ENCODE measurements around the gene TTC7B.

DNA sequence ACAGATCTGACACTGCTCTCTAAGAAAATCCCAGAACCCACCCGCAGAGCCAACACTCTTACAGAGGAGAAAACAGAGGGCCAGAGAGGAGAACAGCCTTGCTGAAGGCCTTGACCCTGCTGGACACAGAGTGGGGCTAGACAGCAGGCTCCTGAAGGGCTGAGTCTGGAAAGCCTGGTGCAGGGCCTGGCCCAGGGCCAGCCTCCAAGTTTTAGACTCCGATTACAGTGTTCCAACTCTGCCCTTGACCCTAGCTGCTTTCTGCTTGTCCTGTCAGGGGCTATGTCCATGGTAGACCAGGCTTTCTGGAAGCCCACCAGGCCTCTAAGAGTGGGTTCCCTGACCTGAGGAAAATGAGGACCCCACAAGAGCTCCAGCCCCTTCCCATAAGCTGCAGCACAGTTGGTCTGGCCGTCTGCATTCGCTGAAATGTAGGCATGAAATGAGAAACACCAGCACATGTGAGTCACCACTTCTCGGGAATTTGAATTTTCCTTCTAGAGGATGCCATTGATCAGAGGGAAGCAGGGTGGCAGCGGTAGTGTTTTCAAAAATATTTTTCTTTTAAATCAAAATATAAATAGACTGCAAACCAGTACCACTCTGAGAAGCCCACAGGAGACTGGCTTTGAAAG lies 265.0 kb downstream of the TTC7B start:
- TF ChIP-seq, protein P1, sequence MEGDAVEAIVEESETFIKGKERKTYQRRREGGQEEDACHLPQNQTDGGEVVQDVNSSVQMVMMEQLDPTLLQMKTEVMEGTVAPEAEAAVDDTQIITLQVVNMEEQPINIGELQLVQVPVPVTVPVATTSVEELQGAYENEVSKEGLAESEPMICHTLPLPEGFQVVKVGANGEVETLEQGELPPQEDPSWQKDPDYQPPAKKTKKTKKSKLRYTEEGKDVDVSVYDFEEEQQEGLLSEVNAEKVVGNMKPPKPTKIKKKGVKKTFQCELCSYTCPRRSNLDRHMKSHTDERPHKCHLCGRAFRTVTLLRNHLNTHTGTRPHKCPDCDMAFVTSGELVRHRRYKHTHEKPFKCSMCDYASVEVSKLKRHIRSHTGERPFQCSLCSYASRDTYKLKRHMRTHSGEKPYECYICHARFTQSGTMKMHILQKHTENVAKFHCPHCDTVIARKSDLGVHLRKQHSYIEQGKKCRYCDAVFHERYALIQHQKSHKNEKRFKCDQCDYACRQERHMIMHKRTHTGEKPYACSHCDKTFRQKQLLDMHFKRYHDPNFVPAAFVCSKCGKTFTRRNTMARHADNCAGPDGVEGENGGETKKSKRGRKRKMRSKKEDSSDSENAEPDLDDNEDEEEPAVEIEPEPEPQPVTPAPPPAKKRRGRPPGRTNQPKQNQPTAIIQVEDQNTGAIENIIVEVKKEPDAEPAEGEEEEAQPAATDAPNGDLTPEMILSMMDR (optimal IDR thresholded peaks at IDR 0.05 in 1 of 3, IDR thresholded peaks at IDR 0.05 in 1 of 3, conservative IDR thresholded peaks at IDR 0.05 in 1 of 3; ENCODE audit: extremely low read depth in 1 of 3, insufficient read depth in 2 of 3, low read length in 3 of 3) = no peak
- no peak for TF ChIP-seq EZH2 (IDR thresholded peaks at IDR 0.05; ENCODE audit: low read length)

All from keratinocyte (primary cell).